NCI-H524 treated with DMSO at 0.1 percent for 48 hours (cell line): ENCODE measurements around the gene C13orf42.

Source experiments
- DNase-seq: peaks from one replicate; lab custom pipeline; 2025; lab: John Stamatoyannopoulos, UW

The C13orf42 gene

GRCh38 chr13:51065372-51066090 lies 45.5 kb downstream of the C13orf42 start:
- DNase-seq, result no peak

DNA sequence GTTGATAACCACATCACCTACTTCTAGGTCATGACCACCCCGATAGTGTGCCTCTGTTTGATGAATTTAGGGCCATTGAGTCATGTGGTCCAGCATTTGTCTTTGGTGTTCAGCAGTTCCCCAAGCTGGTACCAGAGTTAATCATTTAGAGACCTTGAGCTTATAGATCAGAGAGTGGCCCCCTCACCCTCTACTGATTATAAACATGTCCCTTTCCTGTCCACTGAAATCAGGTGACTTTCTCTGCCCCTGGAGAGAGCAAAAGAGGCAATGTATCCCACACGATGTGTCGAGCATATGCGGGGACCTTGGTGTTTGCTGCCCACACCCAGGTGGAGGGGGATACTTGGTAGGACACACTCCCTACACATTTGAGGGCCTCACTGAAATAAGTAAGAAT lies 46.3 kb downstream of the C13orf42 start:
- no peak for DNase-seq

GRCh38 chr13:51063909-51064308 lies 47.2 kb downstream of the C13orf42 start:
- DNase-seq, result no peak

DNA sequence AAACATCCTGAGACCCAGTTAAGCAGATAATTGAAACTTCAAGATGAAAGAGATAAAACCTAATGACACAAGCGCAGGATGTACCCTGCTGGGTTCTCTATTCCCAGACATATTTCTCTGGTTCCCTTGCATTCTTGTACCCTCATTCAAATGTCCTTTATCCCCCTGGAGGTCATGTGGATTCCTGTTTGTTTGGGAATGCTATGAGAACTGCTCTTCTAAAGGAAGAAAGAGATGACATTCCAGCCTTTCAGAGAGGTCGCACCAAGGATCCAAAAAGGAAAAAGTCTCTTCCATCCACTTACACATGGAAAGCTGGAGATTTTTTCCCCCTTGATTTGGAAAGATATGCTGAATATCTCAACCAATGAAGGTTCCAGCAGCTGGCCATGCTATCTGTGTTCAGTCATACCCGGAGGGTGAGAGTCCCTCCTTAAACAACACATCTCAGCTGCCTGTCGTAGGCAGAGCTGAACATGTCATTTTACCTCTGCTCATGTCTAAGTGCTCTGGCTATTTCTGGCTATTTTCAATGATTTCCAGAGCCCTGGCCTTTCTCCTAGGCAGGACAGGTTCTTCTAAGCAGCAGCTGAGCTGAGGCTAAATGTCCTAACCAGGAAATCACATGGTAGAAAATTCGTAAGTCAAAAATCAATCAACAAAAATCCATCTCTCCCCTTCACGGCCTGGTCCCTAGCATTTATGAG lies 52.5 kb downstream of the C13orf42 start:
- DNase-seq, result no peak

DNA sequence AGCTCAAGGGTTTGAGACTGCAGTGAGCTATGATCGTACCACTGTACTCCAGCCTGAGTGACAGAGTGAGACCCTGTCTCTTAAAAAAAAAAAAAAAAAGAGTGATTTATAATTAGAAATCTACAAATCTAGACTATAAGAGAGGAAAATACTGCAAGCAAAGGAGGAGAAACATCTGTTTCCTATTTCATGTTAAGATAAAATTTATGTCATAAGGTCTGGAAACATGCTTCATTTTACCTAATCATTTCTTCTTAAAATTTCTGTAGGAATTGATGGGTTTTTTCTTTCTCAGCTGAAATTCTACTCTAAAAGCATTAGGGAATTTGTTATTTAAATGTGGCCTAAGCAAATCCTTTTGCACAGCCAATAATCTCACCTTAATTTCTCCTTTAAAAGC lies 53.2 kb downstream of the C13orf42 start:
- DNase-seq, result no peak

DNA sequence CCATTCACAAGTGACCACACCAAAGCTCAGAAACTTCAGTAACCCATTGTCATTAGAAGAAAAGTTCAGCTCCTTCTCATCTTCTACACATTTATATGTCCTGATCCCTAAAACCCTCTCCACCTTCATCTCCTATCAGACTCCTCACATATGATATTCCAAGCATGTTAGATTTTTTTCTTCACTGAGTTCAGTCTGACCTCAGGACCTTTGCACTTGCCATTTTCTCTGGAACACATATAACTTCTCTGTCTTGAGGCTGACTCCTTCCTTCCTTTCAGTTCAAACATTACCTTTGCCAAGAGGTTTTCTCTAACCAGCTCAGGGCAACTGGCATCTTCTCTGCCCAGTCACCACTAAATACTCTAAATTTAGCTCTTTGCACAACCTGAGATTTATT lies 54.1 kb downstream of the C13orf42 start:
- DNase-seq, result no peak

GRCh38 chr13:51052581-51052980 lies 58.5 kb downstream of the C13orf42 start:
- DNase-seq, result no peak

- no peak for DNase-seq
Observed at GRCh38 chr13:51050021-51050830, 60.8 kb downstream of the C13orf42 start.

DNA sequence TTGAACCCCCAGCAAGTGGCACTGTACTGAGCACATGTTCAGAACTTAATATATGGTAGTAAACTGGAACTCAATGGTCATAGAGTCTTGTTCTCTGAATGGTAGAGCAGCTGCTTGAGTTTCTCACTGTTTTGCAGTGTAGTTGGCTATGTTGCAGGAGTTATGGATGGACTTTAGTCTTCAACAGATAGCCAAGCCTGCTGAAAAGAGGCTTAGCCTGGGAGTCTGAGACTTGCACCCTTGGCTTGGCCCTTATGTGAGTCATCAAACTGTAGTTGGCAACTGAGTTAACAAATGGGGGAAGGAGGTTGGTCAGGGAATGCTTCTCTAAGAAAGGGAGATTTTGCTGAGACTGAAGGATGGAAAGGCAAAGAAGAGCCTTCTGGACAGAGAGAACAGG lies 62.5 kb downstream of the C13orf42 start:
- DNase-seq, result no peak

DNA sequence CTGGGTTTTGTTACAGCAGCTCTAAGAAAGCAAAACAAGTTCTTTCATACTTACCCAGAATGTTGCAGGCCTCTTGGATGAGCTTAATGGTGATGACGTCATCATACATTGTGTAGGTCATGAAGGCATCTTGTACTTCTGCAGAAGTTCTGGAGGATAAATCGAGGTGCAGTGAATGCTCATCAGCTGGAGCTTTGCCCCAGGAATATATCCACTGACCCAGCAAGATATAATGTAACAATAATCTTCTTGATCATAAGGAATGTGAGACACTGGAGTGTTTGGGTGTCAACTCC lies 63.0 kb downstream of the C13orf42 start:
- DNase-seq, result no peak

DNA sequence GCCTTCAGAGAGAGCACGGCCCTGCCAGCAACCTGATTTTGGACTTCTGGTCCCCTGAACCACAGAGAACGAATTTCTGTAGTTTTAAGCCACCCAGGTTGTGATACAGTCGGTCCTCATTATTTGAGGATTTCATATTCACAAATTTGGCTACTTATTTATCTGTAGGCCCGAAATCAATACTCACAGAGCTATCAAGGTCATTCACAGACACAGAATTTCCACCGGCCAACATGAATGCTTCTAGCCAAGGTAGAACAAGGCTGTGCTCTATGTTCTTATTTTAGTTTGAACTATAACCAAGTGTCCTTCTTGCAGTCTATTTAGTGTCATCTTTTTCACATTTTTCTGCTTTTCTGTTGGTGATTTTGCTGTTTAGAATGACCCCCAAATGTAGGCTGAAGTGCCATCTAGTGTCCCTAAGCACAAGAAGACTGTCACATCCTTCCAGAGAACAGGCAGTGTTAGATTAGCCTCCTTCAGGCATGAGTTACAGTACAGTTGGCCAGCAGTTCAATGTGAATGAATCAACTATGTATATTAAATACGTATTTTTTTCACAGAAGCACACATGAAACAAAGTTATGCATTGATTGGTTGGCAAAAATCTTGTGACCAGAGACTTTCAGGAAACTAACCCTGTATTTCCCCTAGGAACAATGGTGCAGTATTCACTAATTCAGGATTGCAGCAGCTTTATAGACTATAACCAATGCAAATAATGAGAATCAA lies 63.5 kb downstream of the C13orf42 start:
- DNase-seq, result no peak

DNA sequence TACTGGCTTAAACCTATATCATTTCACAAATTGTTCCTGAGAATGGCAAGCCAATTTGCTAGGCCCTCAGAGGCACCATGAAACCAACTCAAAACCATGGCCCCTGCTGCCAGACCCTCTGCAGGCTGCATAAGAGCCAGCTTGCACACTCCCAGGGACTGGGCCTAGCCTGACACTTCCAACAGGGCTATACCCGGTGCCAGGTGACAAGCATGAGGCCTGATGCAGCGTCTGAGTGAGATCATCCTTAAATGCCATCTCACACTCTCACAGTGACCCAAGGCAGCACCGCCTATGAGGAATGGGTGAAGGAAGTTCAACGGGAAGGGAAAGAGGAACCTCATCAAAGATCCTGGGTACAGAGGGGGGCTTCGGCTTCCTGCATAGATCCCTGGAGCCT lies 65.6 kb downstream of the C13orf42 start:
- DNase-seq, result no peak

- DNase-seq, result no peak
Observed at GRCh38 chr13:51044023-51044665, 66.9 kb downstream of the C13orf42 start.

GRCh38 chr13:51043310-51043709 lies 67.8 kb downstream of the C13orf42 start:
- DNase-seq, result peak; percentile 7

DNA sequence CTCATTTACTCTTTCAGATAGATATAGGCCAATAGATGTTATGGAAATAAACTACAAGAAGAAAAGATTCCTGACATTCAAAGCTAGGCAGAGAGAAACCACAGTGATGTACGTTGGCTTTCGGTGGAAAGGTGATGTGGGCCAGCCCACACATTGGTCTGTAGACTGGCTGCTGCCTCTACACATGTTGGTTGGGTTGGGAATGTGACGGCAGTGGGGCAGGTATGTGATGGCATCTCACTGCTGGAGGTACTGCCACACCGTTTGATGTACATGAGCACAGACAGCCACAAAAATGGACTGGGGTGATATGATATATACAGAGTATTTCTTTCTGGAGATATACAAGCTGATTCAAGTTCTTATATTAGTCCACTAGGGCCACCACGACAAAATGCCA lies 69.4 kb downstream of the C13orf42 start:
- DNase-seq, result no peak

DNA sequence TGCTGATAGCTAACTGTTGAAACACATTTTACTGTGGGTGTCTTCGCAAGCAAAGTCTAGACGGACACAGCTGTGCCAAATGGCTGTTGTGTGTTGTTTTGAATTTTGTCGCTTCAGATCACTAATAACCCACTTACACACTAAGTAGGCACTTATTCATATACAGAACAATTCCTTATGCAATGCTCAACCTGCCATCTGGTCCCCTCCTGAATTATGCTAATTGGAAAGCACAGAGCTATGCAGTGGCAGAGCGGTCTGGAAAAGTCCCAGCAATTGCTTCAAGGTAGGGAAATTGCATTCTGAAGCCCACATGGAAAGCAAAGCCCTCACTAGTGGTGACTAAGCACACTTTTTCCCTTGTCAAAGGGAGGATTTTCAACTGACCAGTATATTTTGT lies 69.9 kb downstream of the C13orf42 start:
- peak; percentile 88 for DNase-seq

- DNase-seq, result no peak
Observed at GRCh38 chr13:51040431-51040830, 70.6 kb downstream of the C13orf42 start.

DNA sequence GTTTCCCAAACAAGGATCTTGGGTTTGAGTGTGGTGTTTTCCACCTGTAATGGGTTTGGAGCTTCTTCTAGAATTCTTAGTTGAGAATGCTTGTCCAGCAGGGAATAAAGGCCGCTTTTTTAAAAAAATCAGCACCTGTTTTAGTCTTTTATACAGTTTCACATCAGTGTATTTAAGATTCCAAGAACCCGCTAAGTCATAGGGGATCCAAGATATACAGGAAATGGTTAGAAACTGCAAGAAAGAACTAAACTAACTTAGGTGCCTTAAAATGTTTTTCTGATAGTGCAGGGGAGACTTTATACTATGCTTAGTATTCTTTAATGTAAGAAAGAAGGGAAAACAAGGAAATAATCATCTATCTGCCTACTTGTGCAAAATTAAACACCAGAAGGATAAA lies 74.7 kb downstream of the C13orf42 start:
- no peak for DNase-seq

GRCh38 chr13:51035978-51036377 lies 75.1 kb downstream of the C13orf42 start:
- DNase-seq, result peak; percentile 77

- no peak for DNase-seq
Observed at GRCh38 chr13:51035469-51035868, 75.6 kb downstream of the C13orf42 start.

DNA sequence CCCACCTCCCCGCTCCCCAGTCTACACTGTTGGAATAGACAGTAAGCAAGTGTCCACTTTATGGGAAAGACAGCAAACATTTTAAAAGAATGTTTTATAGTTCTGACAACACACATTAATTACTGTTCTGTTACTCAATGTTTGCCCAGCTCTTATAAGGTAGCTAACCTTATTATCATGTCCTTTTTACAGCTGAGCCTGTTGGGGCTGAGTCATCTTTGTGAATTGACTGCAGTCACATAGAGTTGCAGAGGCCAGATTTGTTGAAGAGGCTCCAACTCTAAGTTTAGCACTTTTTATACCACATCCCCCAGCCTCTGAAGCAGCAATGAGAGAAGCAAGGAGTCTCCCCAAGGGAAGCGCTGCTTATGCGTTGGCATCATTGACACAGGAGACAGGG lies 76.2 kb downstream of the C13orf42 start:
- DNase-seq, result no peak
